ENCODE measurements around the gene ITPRIPL1.

Gene ITPRIPL1

DNA sequence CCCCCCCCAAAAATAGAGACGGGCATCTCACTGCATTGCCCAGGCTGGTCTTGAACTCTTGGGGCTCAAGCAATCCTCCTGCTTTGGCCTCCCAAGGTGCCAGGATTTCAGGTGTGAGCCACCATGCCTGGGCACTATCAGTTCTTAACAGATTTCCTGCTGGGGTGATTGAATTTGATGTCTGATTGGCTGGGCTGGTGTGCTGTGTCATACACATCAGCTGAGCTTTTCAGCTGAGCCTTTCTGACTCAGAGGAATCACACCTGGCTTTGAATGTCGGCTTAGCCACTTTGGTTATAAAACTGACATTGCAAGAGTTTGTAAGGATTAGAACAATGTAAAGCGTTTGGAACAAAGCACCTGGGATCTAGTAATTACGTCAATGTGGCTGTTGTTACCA is 29.4 kb downstream of the ITPRIPL1 start:
- no peak for DNase-seq (ENCODE audit: low read depth)

DNA sequence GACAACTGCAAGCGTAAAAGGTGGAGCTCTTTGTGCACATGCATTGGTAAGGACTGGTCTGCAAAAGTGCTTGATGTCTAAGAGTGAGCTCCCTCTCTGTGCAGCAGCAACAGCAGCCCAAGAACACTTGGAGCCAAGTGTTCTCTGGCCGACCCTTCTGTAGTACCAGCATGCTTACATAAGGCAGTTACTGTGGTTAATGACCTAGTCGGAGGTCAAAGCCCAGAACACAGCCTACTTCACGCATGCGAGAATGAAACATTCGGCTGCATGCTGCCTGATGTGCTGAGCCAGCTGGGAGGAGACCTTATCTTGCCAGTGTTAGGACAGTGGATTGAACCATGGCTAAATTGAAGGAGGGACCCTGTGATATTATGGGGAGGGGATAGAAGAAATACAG is 31.8 kb downstream of the ITPRIPL1 start:
- DNase-seq (ENCODE audit: low read depth), result no peak

DNA sequence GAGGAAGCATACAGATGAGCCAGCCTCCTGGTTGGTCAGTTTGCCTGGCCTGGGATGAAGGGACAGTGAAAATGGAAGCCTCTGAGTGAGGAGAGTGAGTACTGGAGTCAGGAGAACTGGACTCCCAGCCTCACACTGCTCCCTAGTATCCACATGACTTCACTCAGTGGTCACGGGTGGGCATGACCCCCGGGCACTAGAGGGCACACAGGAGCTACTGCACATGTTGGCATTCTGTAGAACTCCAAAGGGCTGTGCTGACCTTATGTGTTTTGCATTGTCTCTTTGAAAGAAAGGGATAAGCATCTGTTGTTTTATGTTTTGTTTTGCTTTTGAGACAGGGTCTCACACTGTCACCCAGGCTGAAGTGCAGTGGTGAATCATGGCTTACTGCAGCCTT is 34.2 kb downstream of the ITPRIPL1 start:
- peak; percentile 38 for DNase-seq (ENCODE audit: low read depth)

DNA sequence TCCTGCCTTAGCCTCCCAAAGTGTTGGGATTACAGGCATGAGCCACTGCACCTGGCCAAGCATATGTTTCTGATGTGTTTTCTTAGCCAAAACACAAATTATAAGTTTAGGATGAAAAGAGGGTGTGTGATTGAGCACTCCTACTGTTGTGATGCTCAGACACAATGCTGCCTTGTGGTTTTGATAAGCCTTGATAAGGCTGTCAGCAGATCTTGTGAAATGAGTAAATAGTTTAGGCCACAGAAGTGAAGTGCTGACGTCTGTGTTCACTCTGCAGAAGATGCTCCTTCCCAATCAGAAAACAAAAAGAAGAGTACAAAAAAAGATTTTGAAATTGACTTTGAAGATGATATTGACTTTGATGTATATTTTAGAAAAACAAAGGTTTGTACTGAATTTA is 34.7 kb downstream of the ITPRIPL1 start:
- DNase-seq (ENCODE audit: low read depth), result no peak

DNA sequence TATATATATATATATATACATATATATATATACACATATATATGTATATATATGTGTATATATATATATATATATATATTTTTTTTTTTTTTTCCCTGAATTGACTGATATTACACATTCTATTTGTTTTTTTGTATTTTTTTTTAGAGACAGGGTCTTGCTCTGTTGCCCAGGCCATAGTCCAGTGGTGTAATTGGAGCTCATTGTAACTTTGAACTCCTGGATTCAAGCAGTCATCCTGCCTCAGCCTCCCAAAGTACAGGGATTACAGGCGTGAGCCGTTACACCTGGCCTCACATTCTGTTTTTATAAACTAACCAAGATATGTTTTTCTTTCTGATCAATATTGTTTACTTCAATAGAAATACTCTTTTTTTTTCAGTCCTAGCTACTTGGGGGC is 36.6 kb downstream of the ITPRIPL1 start:
- DNase-seq (ENCODE audit: low read depth), result no peak

DNA sequence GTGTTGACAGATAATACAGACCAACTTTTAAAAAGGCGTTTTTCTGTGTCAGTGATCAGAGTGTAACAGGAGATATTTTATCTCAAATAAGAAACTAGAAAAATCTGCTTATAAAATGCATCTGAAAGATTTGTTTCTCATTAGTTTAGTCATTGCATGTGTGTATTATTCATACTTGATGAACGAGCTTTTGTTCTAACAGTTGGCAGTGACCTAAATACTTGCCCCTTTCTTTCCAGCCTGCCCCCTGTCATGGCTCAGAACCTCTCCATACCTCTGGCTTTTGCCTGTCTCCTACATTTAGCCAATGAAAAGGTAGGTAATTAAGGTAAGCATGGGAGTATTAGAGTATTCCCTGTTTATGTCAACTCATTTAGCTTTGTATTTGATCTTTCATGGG is 44.1 kb downstream of the ITPRIPL1 start:
- no peak for DNase-seq (ENCODE audit: low read depth)

DNA sequence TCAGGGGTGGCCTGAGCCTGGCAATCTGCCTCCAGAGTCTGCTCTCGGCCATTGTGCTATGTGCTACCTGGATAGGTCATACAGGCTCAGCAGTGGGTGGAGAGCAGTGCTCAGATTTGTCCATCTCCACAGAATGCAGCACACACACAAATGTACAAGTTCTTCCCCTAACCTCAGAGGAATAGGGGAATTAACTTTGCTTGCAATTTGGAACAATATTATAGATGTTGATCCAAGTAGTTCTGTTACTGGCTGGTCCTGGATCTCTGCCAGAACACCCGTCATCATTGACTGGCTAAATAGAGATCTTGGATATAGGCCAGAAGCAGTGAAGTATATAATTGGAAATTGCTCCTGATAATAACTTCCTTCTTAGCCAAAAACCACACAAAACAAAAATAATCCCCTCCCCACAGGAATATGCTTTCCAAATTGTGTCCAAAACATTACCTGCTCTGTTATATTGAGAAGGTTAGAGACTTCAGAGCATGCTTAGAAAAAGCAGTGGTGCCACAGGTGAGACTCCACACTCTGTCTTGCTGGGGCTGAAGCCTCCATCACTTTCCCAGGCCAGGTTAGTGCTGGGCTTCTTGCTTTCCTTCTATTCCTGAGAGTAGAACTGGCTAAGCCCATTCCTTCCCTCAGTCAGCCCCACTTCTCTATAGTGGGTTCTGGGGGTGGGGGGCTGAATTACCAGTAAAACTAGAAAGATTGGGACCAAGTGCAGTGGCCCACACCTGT is 49.3 kb downstream of the ITPRIPL1 start:
- no peak for DNase-seq (ENCODE audit: low read depth)

Measured in activated T-cell treated with anti-CD3 and anti-CD28 coated beads for 1 hour (primary cell).